ENCODE results near the gene PTPRH.

GRCh38 chr19:55208880-55209692 lies at the start of gene PTPRH:
- TF ChIP-seq, protein P1, sequence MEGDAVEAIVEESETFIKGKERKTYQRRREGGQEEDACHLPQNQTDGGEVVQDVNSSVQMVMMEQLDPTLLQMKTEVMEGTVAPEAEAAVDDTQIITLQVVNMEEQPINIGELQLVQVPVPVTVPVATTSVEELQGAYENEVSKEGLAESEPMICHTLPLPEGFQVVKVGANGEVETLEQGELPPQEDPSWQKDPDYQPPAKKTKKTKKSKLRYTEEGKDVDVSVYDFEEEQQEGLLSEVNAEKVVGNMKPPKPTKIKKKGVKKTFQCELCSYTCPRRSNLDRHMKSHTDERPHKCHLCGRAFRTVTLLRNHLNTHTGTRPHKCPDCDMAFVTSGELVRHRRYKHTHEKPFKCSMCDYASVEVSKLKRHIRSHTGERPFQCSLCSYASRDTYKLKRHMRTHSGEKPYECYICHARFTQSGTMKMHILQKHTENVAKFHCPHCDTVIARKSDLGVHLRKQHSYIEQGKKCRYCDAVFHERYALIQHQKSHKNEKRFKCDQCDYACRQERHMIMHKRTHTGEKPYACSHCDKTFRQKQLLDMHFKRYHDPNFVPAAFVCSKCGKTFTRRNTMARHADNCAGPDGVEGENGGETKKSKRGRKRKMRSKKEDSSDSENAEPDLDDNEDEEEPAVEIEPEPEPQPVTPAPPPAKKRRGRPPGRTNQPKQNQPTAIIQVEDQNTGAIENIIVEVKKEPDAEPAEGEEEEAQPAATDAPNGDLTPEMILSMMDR (conservative IDR thresholded peaks at IDR 0.05) = no peak
- no peak for TF ChIP-seq ZFX (IDR thresholded peaks at IDR 0.05)

Measured in C4-2B (cell line).